K562 (cell line): ENCODE measurements around the gene PPM1D. TPM values are rescaled to one million over a fixed set of nuclear protein-coding genes. Genes with fewer than 3 reads are reported as not detected.
A peak's percentile ranks its signal among the peaks of the same experiment; 100 is the strongest.

ENCODE experiments used
- MGA ChIP-seq: fragments of 450-650 bp; IDR thresholded peaks from 2 replicates; pipeline ENCODE4 v1.6.1; 2016; ENCODE audit warnings: mild to moderate bottlenecking, moderate library complexity
- NR2C1 ChIP-seq, 2 experiments: fragments of 450-650 bp; IDR thresholded peaks; 2 replicates each; pipeline ENCODE4 v1.6.1; 2017; ENCODE audit warnings: mild to moderate bottlenecking in 2 of 2, antibody characterized with exemption in 1 of 2, inconsistent platforms in 1 of 2, missing compliant biosample characterization in 1 of 2, missing genetic modification characterization in 1 of 2
- RAD51 ChIP-seq: fragments of 450-650 bp; IDR thresholded peaks from 2 replicates; pipeline ENCODE4 v1.7.1; 2016; ENCODE audit warnings: low read depth, mild to moderate bottlenecking, borderline replicate concordance
- RFX1 ChIP-seq: fragments of 450-650 bp; IDR thresholded peaks from 2 replicates; pipeline ENCODE4 v1.6.1; 2016; ENCODE audit warnings: mild to moderate bottlenecking, moderate library complexity
- SMAD3 ChIP-seq: fragments of 450-650 bp; formaldehyde crosslinking; conservative IDR thresholded peaks from 2 replicates; pipeline ENCODE4 v1.4.0; 2020; ENCODE audit warnings: mild to moderate bottlenecking
- SMARCA4 ChIP-seq: fragments of 450-650 bp; IDR thresholded peaks from 2 replicates; pipeline ENCODE4 v1.6.1; 2016
- TRIM28 ChIP-seq: fragments of 450-650 bp; IDR thresholded peaks from 2 replicates; pipeline ENCODE4 v1.6.1; 2017
- ZFP36 ChIP-seq: fragments of 150-350 bp; IDR thresholded peaks from 2 replicates; pipeline ENCODE4 v1.6.1; 2018; ENCODE audit warnings: low read length, low read depth; ENCODE audit not compliant: partially characterized antibody
- ZNF449 ChIP-seq: fragments of 250-450 bp; sonication (Bioruptor Pico); IDR thresholded peaks from 2 replicates; pipeline ENCODE4 v1.8.0; 2022; ENCODE audit warnings: moderate library complexity, mild to moderate bottlenecking, inconsistent platforms
- ZNF639 ChIP-seq, 2 experiments: fragments of 200-800 bp in 1 of 2; sonication (Bioruptor generic) in 1 of 2; sonication (generic) in 1 of 2; formaldehyde crosslinking in 1 of 2; IDR thresholded peaks in 1 of 2; conservative IDR thresholded peaks in 1 of 2; 2 replicates each; pipeline versions ENCODE4 v1.5.0 to v1.6.1; 2016 to 2020; ENCODE audit warnings: missing compliant biosample characterization in 1 of 2, missing genetic modification characterization in 1 of 2, missing genetic modification reagents in 1 of 2
- ZNF707 ChIP-seq: fragments of 250-450 bp; sonication (Bioruptor Pico); conservative IDR thresholded peaks from 2 replicates; pipeline ENCODE4 v1.8.0; 2022; ENCODE audit warnings: inconsistent platforms, mild to moderate bottlenecking, moderate library complexity
- ZNF764 ChIP-seq: fragments of 250-450 bp; sonication (Bioruptor Pico); IDR thresholded peaks from 2 replicates; pipeline ENCODE4 v1.4.0; 2020; ENCODE audit warnings: low read depth, mild to moderate bottlenecking, moderate library complexity
- polyA plus RNA-seq, 8 experiments: library from polyadenylated mRNA; depleted of rRNA in 4 of 8; stranded (reverse) in 5 of 8; unstranded in 3 of 8; fragments of >200 nt; fragmentation: Nextera tagmentation in 2 of 8; fragmentation: Illumina TruSeq in 1 of 8; extraction: Ambion mirVana in 2 of 8; extraction: Trizol in 1 of 8; gene quantifications; 2 replicates each; pipeline versions ENCODE4 v1.2.1 to v1.2.3, GENCODE V29; 2011 to 2014; ENCODE audit warnings: inconsistent platforms in 1 of 8, missing spikeins in 1 of 8
- total RNA-seq, 7 experiments: library from RNA; depleted of rRNA in 6 of 7; stranded (reverse); fragments of >200 nt in 6 of 7; fragmentation: Illumina TruSeq in 2 of 7; extraction: Trizol in 2 of 7; gene quantifications; 2 replicates each; pipeline versions ENCODE4 v1.2.1 to v1.2.3, GENCODE V29; 2011 to 2021; ENCODE audit warnings: low replicate concordance in 1 of 7

Gene PPM1D
- total and polyA plus RNA-seq, 9 of the 15 experiments (the other 6 are each of a cell fraction or from before 2014, with no cell fraction given) = 2.1 to 19.0 (median 7.8) TPM

GRCh38 chr17:60675997-60676396 lies 76.0 kb downstream of the PPM1D start (continued):
- TF ChIP-seq MGA = no peak
- no peak for TF ChIP-seq SMARCA4
- no peak for TF ChIP-seq NR2C1 (IDR thresholded peaks at IDR 0.05)
- TF ChIP-seq NR2C1 (tag; IDR thresholded peaks at IDR 0.05) = 0 out of 2 replicates have a peak, but pooled peaks have one; percentile 22
- TF ChIP-seq ZNF639 (CRISPR knock-in tag; conservative IDR thresholded peaks at IDR 0.05 in 1 of 2, IDR thresholded peaks at IDR 0.05 in 1 of 2) = 0 out of 4 replicates have a peak, but pooled peaks of 1 of the 2 experiments have one; percentile 44
- no peak for TF ChIP-seq RFX1
- TF ChIP-seq ZNF764 (CRISPR knock-in tag) = no peak
- TF ChIP-seq SMAD3 (CRISPR knock-in tag) = 0 out of 2 replicates have a peak, but pooled peaks have one; percentile 34
- no peak for TF ChIP-seq ZNF707
- TF ChIP-seq ZFP36 = no peak
- no peak for TF ChIP-seq RAD51
- TF ChIP-seq TRIM28 = no peak
- TF ChIP-seq ZNF449 (CRISPR knock-in tag) = no peak
